Esophagus muscularis mucosa (tissue), 4 donors: ENCODE measurements around the gene POLR2H. TPM values are rescaled to one million over a fixed set of nuclear protein-coding genes. Genes with fewer than 3 reads are reported as not detected.

ENCODE experiments used
- DNase-seq: peaks from one replicate; pipeline ENCODE4 v3.0.0-alpha.2; 2017; ENCODE audit errors: extremely low spot score
- H3K27ac ChIP-seq, 4 donors: fragments of 200-600 bp; sonication (generic); replicated peaks in 1 of 4; 1 replicate in 3 of 4; 2 replicates in 1 of 4; pipeline ENCODE4 v1.5.1; 2016 to 2019; ENCODE audit warnings: mild to moderate bottlenecking in 1 of 4
- H3K27me3 ChIP-seq, 4 donors: fragments of 200-600 bp; sonication (generic); one replicate each; pipeline versions ENCODE4 v1.5.1 to v1.6.0; 2016 to 2019
- H3K36me3 ChIP-seq, 4 donors: fragments of 200-600 bp; sonication (generic); one replicate each; pipeline ENCODE4 v1.5.1; 2016 to 2019
- H3K4me1 ChIP-seq, 4 donors: fragments of 200-600 bp; sonication (generic); one replicate each; pipeline ENCODE4 v1.5.1; 2016 to 2019
- H3K4me3 ChIP-seq, 4 donors: fragments of 200-600 bp; sonication (generic); 1 replicate in 2 of 4; 2 replicates in 2 of 4; pipeline ENCODE4 v1.5.1; 2016 to 2019; ENCODE audit warnings: mild to moderate bottlenecking in 4 of 4, moderate library complexity in 1 of 4
- H3K9me3 ChIP-seq, 4 donors: fragments of 200-600 bp; sonication (generic); 1 replicate in 3 of 4; 2 replicates in 1 of 4; pipeline ENCODE4 v1.5.1; 2016 to 2019
- EP300 ChIP-seq: sonication (generic); formaldehyde crosslinking; IDR thresholded peaks from one replicate; pipeline ENCODE4 v1.6.1; 2017; ENCODE audit warnings: antibody characterized with exemption
- POLR2A ChIP-seq: fragments of 450-650 bp; IDR thresholded peaks from one replicate; pipeline ENCODE4 v1.6.1; 2017; ENCODE audit warnings: antibody characterized with exemption, moderate library complexity, mild to moderate bottlenecking, low read depth
- POLR2AphosphoS5 ChIP-seq, 2 donors: sonication (generic); formaldehyde crosslinking; IDR thresholded peaks; one replicate each; pipeline ENCODE4 v1.6.1; 2017; ENCODE audit warnings: antibody characterized with exemption in 2 of 2
- WGBS: methylation state at CpG from one replicate; pipeline ENCODE4 v1.1.5; 2018; 5-methylcytosine and 5-hydroxymethylcytosine counted together
- intact Hi-C: fragments of 100-400 bp; cut with DNase I; formaldehyde crosslinking; loops from one replicate; pipeline ENCODE4 v1.15.1; 2023
- total RNA-seq, 4 donors: library from RNA; depleted of rRNA; stranded (reverse); fragments of >200 nt; gene quantifications; one replicate each; pipeline versions ENCODE4 v1.1.0 to v1.2.1, GENCODE V29; 2016
- TF ChIP-seq, protein P1 (sequence below), 3 experiments: fragments of 200-600 bp in 2 of 3; fragments of 450-650 bp in 1 of 3; sonication (generic) in 2 of 3; IDR thresholded peaks; one replicate each; pipeline ENCODE4 v1.5.1; 2017 to 2019; ENCODE audit warnings: antibody characterized with exemption in 3 of 3, mild to moderate bottlenecking in 2 of 3, moderate library complexity in 1 of 3

POLR2H gene
- total RNA-seq, 4 donors from 2014 or later = 36.0 to 52.1 (median 40.4) TPM

- H3K4me3 ChIP-seq = peak overlapping the region; percentile 59 to 82 (median 64)
- H3K27ac ChIP-seq = peak overlapping the region; percentile 11 to 78 (median 72)
These were observed 20.0 kb downstream of the POLR2H start for GRCh38 chr3:184381261-184382224.

GRCh38 chr3:184382326-184383032, 21.0 kb downstream of the POLR2H start:
- H3K27me3 ChIP-seq = peaks cover 0 to 69% (median 6%) of the 10 kb centered on the region in 4 donors
- intact Hi-C loops = no loop called here
- H3K36me3 ChIP-seq = peaks cover 0 to 22% (median 8%) of the 10 kb centered on the region in 4 donors
- no peaks in the 10 kb centered on the region for H3K9me3 ChIP-seq
- peaks cover 22 to 42% (median 39%) of the 10 kb centered on the region in 4 donors for H3K4me1 ChIP-seq
- TF ChIP-seq, protein P1, sequence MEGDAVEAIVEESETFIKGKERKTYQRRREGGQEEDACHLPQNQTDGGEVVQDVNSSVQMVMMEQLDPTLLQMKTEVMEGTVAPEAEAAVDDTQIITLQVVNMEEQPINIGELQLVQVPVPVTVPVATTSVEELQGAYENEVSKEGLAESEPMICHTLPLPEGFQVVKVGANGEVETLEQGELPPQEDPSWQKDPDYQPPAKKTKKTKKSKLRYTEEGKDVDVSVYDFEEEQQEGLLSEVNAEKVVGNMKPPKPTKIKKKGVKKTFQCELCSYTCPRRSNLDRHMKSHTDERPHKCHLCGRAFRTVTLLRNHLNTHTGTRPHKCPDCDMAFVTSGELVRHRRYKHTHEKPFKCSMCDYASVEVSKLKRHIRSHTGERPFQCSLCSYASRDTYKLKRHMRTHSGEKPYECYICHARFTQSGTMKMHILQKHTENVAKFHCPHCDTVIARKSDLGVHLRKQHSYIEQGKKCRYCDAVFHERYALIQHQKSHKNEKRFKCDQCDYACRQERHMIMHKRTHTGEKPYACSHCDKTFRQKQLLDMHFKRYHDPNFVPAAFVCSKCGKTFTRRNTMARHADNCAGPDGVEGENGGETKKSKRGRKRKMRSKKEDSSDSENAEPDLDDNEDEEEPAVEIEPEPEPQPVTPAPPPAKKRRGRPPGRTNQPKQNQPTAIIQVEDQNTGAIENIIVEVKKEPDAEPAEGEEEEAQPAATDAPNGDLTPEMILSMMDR (IDR thresholded peaks at IDR 0.05) = no peak
- TF ChIP-seq POLR2AphosphoS5 (IDR thresholded peaks at IDR 0.05) (no peak), POLR2A (no peak), EP300 (no peak)
- 87% methylated on average over 13 of the region's 16 CpGs for WGBS
- no peak overlapping the region for H3K4me3 ChIP-seq
- no peak for DNase-seq
- H3K27ac ChIP-seq = no peak overlapping the region

More at GRCh38 chr3:184381261-184382224, 20.0 kb downstream of the POLR2H start:
- Histone ChIP-seq H3K4me1 (peaks cover 23 to 46% (median 42%) of the 10 kb centered on the region in 4 donors), H3K9me3 (no peaks in the 10 kb centered on the region), H3K27me3 (peaks cover 0 to 71% (median 6%) of the 10 kb centered on the region in 4 donors), H3K36me3 (peaks cover 0 to 13% (median 6%) of the 10 kb centered on the region in 4 donors)
- WGBS = 64% methylated on average over 9 of the region's 55 CpGs
- intact Hi-C loops = no loop called here
- no peak for DNase-seq
- TF ChIP-seq, protein P1 (IDR thresholded peaks at IDR 0.05) = peak in 1 of 3 experiments; percentile 2
- no peak for TF ChIP-seq POLR2AphosphoS5 (IDR thresholded peaks at IDR 0.05)
- no peak for TF ChIP-seq EP300

DNA sequence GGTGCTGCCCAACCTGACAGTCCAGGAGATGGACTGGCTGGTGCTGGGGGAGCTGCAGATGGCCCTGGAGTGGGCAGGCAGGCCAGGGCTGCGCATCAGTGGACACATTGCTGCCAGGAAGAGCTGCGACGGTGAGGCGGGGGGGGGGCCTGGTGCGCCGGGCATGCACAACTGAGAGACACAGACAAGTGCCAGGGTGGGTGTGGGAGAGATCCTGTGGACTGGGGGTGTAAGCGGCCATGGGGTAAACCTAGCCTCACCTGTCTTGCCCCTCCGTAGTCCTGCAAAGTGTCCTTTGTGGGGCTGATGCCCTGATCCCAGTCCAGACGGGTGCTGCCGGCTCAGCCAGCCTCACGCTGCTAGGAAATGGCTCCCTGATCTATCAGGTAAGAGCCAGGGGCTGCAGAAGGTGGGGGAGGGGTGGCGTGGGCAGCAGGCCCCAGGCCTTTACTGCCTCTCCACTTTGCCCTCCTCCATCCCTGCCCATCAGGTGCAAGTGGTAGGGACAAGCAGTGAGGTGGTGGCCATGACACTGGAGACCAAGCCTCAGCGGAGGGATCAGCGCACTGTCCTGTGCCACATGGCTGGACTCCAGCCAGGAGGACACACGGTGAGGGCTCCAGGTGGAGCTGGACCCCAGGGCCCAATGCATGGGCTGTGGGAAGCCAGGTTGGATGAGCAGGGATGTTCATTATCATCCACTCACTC, 21.7 kb downstream of the POLR2H start:
- H3K4me3 ChIP-seq = no peak overlapping the region
- 96% methylated on average over 12 of the region's 15 CpGs for WGBS
- H3K27me3 ChIP-seq = peaks cover 0 to 62% (median 6%) of the 10 kb centered on the region in 4 donors
- intact Hi-C loops = no loop called here
- no peaks in the 10 kb centered on the region for H3K9me3 ChIP-seq
- H3K36me3 ChIP-seq = peaks cover 0 to 23% (median 8%) of the 10 kb centered on the region in 4 donors
- H3K4me1 ChIP-seq = peaks cover 17 to 35% (median 32%) of the 10 kb centered on the region in 4 donors
- TF ChIP-seq POLR2AphosphoS5 (IDR thresholded peaks at IDR 0.05) (no peak), EP300 (no peak), POLR2A (no peak)
- TF ChIP-seq, protein P1 (IDR thresholded peaks at IDR 0.05) = no peak
- H3K27ac ChIP-seq = no peak overlapping the region
- no peak for DNase-seq

DNA sequence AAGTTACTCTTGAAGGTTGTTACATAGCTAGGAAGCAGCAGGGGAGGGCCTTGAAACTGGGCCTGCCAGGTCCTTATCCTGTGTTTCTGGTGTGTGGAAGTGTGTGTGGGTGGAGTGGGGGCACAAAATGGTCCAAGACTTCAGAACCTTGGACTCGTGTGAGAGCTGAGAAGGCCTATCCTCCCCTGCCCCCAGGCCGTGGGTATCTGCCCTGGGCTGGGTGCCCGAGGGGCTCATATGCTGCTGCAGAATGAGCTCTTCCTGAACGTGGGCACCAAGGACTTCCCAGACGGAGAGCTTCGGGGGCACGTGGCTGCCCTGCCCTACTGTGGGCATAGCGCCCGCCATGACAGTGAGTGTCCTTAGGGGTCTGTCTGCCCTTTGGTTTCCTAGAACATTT, 22.8 kb downstream of the POLR2H start:
- TF ChIP-seq POLR2AphosphoS5 (IDR thresholded peaks at IDR 0.05) (no peak), POLR2A (no peak), EP300 (no peak)
- TF ChIP-seq, protein P1 (IDR thresholded peaks at IDR 0.05) = no peak
- Histone ChIP-seq H3K27ac (no peak overlapping the region), H3K9me3 (no peaks in the 10 kb centered on the region), H3K27me3 (peaks cover 0 to 51% (median 6%) of the 10 kb centered on the region in 4 donors), H3K36me3 (peaks cover 0 to 30% (median 10%) of the 10 kb centered on the region in 4 donors), H3K4me1 (peaks cover 11 to 24% (median 21%) of the 10 kb centered on the region in 4 donors), H3K4me3 (no peak overlapping the region)
- intact Hi-C loops = no loop called here
- DNase-seq = no peak
- 90% methylated on average over 5 of the region's 9 CpGs for WGBS
